Stimulated activated CD4-positive, alpha-beta T cell treated with anti-CD3 and anti-CD28 coated beads, Interleukin-12 subunit alpha, Interleukin-12 subunit beta, amount 100 ng/mL, for 24 hours (primary cell): ENCODE results near the gene SINHCAF.
"Not testable (repeated sequence)": the region's sequence is repeated elsewhere in the genome, so short reads cannot be mapped to it uniquely, and the experiment has no call there.

ENCODE experiments used
- DNase-seq, 2 experiments: peaks; one replicate each; pipeline ENCODE4 v3.0.0-alpha.2; 2020; ENCODE audit warnings: low read depth in 2 of 2

Gene SINHCAF

GRCh38 chr12:31308116-31308515 is 17.8 kb downstream of the SINHCAF start:
- no peak for DNase-seq

DNA sequence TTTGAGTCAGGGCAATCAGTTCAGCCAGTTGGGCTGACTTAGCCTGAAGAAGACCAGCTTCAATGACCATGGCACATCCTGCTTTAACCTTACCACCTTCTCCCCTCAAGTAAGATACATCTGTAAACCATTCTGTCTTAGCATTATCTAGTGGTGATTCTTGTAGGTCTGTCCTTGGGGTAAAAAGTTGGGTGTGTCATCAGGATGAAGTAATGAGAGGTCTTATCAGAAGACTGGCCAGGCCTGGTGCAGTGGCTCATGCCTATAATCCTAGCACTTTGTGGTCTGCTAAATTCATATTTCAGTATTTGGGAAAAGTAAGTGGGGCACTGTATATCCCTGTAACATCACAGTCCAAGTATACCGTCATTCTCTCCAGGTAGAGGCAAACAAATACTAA is 19.1 kb downstream of the SINHCAF start:
- no peak for DNase-seq

GRCh38 chr12:31303466-31303865 is 22.5 kb downstream of the SINHCAF start:
- no peak for DNase-seq

DNA sequence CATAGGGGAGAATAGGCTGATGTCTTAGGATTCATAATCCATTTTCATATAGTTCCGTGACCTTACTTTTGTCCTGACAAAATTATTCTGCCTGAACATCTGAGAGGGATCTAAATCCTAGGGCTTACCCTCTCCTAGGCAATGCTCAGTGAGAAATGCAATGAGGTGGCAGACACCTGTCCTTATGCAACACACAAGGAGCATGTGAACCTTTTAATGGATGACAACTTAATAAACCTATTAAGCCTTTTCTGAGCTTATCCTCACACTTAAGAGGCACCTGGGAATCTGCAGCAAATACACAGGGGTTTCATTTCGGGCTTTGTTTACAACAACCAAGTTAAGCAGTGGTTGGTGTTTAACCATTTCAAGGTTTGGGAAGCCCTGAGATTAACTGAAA is 24.6 kb downstream of the SINHCAF start:
- DNase-seq = no peak

DNA sequence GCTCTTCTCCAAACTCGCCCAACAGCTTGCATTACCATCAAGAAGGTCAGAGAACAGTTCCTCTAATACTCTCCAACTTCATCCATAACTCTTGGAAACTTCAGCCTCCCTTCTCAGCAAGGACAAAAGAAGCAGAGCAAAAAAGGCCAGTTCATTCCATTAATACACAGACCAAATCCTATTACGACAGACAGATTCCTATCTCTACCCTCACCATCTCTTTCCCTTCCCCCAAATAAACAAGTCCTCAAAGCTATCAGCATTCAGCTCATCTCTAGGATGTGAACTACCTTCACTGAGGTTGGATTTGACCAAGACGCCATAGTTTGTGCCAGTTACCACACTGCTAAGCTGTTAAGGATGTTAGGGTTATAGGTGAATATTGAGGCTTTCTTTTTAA is 25.2 kb downstream of the SINHCAF start:
- no peak for DNase-seq

- DNase-seq = no peak
Measured at GRCh38 chr12:31300341-31300740, 25.6 kb downstream of the SINHCAF start.

GRCh38 chr12:31298922-31299321 is 27.0 kb downstream of the SINHCAF start:
- no peak for DNase-seq

DNA sequence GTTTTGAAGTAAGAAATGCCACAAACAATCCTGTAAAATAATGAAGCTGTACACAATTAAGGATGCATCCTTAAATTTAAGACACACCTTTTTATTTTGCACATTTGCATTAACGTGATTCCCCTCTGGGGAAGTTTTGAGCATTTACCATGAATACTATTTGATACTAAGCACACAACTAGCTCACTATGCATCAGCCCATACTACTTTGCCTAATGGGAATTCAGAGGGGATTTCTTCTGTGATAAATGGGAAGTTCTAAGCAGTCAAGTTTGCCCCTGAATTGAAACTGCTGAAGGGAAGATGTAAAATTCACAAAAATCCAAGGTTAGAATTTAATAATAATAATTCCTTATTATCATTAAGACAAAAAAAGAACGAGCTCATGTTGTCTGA is 27.4 kb downstream of the SINHCAF start:
- no peak for DNase-seq

GRCh38 chr12:31297572-31298514 is 28.1 kb downstream of the SINHCAF start:
- DNase-seq = no peak

DNA sequence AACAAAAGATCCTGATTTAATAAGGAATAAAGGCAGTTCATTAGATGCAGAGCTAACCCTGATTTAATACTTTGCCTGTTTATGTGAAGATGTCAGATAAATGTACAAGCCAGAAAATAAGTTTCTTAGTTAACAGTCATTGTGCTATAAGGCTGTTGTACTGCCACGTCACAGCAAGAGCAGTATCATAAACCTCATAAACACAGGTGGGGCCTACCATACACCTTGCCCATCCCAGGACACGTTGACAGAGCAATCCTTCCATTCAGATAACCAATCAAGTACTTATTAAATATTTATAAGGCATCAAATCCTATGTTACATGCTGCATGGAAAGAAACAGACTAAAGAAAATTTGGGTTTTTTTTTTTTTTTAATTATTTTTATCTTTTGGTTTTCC is 36.5 kb downstream of the SINHCAF start:
- no peak for DNase-seq

GRCh38 chr12:31288381-31288780 is 37.6 kb downstream of the SINHCAF start:
- no peak for DNase-seq

DNA sequence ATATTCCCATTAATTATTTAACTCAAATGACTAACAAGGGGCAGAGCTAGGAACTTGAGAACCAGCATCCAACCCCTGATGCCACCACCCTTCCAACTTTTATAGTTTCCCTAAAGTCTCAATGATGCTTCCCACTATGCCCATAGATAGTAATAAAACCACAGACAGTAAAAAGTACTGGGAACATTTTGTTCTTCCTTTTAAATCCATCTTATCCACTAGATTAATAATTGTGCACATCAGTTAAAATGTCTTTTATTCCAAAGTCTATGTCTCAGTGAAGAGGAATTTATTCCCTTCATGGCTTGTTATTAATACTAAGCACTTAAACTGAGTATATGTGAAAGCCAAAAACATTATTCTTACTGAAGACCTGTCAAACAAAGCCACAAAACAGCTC is 45.8 kb downstream of the SINHCAF start:
- DNase-seq = no peak

- DNase-seq = no peak
Measured at GRCh38 chr12:31279390-31279924, 46.5 kb downstream of the SINHCAF start.

DNA sequence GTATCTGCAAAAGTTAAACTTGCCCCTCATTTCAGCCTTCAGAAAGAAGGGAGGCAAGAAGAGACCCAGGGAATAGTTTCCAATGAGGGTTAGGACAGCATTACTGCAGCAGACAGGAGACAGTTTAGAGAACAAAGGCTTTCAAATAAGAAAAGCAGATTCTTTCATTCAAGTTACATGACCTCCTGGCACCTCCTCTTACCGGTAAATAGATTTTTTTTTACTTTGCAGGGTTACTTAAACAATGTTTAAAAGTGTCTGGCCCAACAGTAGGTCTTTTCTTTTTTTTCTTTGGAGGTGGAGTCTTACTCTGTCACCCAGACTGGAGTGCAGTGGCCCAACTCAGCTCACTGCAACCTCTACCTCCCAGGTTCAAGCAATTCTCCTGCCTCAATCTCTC is 47.1 kb downstream of the SINHCAF start:
- DNase-seq = no peak

GRCh38 chr12:31278424-31278823 is 47.5 kb downstream of the SINHCAF start:
- DNase-seq = no peak

GRCh38 chr12:31277081-31277480 is 48.9 kb downstream of the SINHCAF start:
- DNase-seq = no peak

GRCh38 chr12:31275491-31275890 is 50.5 kb downstream of the SINHCAF start:
- no peak for DNase-seq

- DNase-seq = no peak
Measured at GRCh38 chr12:31274520-31275300, 51.2 kb downstream of the SINHCAF start.

DNA sequence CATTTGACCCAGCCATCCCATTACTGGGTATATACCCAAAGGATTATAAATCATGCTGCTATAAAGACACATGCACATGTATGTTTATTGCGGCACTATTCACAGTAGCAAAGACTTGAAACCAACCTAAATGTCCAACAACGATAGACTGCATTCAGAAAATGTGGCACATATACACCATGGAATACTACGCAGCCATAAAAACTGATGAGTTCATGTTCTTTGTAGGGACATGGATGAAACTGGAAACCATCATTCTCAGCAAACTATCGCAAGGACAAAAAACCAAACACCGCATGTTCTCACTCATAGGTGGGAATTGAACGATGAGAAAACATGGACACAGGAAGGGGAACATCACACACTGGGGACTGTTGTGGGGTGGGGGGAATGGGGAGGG is 52.2 kb downstream of the SINHCAF start:
- not testable (repeated sequence) for DNase-seq

DNA sequence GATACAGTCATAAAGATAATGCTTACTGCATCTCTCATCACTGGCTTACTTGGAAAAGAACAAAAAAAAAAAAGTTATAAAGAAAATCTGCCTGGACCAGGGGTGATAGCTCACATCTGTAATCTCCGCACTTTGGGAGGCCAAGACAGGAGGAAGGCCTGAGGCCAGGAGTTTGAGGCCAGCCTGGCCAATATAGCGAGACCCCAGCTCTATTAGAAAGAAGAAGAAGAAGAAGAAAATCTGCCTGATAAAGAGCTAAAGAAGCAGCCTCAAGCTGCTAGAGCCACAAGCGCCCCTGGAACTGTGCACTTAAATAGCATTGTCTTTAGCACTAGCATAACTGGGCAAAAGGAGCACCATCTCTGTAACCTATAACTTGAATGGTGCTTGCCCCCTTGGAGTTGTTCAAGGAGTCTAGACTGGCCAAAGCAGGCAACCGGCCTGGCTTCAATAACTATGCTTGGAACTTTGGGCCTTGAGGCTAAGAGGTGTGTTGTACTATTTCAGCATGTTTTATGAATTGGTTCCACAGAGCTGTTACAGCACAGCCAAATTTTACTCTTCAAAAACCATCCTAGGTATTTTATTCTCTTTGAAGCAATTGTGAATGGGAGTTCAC is 53.2 kb downstream of the SINHCAF start:
- DNase-seq = no peak

DNA sequence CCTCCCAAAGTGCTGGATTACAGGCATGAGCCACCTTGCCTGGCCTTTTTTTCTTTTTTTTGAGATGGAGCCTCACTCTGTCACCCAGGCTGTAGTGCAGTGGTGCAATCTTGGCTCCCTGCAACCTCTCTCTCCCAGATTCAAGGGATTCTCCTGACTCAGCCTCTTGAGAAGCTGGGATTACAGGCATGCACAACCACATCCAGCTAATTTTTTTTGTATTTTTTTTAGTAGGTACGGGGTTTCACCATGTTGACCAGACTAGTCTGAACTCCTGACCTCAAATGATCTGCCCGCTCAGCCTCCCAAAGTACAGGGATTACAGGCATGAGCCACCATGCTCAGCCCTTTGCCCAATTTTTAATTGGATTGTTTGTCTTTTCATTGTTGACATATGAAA is 58.0 kb downstream of the SINHCAF start:
- DNase-seq = no peak

DNA sequence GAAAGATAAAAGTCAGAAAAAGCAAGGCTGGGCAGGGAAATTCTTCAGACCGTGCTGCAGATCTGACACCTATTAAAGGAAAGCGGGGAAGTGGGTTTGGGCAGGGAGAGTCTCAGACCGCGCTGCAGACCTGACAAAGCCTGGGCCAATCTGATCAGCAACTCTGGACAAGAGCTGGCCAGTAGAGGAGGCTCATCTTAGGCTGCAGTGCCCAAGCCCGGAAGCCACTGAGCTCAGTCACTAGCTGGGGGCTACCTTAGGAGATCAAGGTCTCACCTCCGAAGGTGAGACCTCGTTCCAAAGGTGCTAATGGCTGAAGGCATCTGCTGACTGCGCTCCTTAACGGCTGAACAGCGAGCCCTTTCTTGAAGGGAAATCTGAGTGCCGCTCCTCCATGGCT is 60.2 kb downstream of the SINHCAF start:
- DNase-seq = no peak
